GM23248 (cell line): ENCODE measurements around the gene CUL3. TPM values are rescaled to one million over a fixed set of nuclear protein-coding genes. Genes with fewer than 3 reads are reported as not detected.

Experiments
- DNase-seq: peaks from one replicate; pipeline ENCODE4 v3.0.0-alpha.2; 2015
- H2AFZ ChIP-seq: fragments of 200-600 bp; sonication (generic); 2 replicates; pipeline ENCODE4 v1.6.1; 2016; ENCODE audit warnings: antibody characterized with exemption
- H3F3A ChIP-seq: fragments of 200-600 bp; sonication (generic); 2 replicates; pipeline ENCODE4 v1.6.1; 2016; ENCODE audit warnings: mild to moderate bottlenecking, antibody characterized with exemption, mixed run types; ENCODE audit not compliant: insufficient read depth
- H3K27ac ChIP-seq: fragments of 200-600 bp; sonication (generic); 2 replicates; pipeline ENCODE4 v1.5.1; 2016; ENCODE audit warnings: mild to moderate bottlenecking
- H3K27me3 ChIP-seq: fragments of 200-600 bp; sonication (generic); replicated peaks from 2 replicates; pipeline ENCODE4 v1.6.1; 2016; ENCODE audit warnings: mild to moderate bottlenecking; ENCODE audit not compliant: insufficient read depth
- H3K36me3 ChIP-seq: fragments of 200-600 bp; sonication (generic); 2 replicates; pipeline ENCODE4 v1.6.1; 2016; ENCODE audit warnings: low read depth, mild to moderate bottlenecking
- H3K4me1 ChIP-seq: fragments of 200-600 bp; sonication (generic); 2 replicates; pipeline ENCODE4 v1.6.1; 2016; ENCODE audit warnings: mild to moderate bottlenecking; ENCODE audit not compliant: insufficient read depth
- H3K4me2 ChIP-seq: fragments of 200-600 bp; sonication (generic); one replicate; pipeline ENCODE4 v1.6.1; 2016; ENCODE audit warnings: mild to moderate bottlenecking; ENCODE audit not compliant: unreplicated experiment
- H3K4me3 ChIP-seq: fragments of 200-600 bp; sonication (generic); 2 replicates; pipeline ENCODE4 v1.5.1; 2016; ENCODE audit warnings: mild to moderate bottlenecking
- H3K79me2 ChIP-seq: fragments of 200-600 bp; sonication (generic); 2 replicates; pipeline ENCODE4 v1.6.1; 2016; ENCODE audit warnings: mild to moderate bottlenecking; ENCODE audit not compliant: insufficient read depth
- H3K9ac ChIP-seq: fragments of 200-600 bp; sonication (generic); 2 replicates; pipeline ENCODE4 v1.6.1; 2016; ENCODE audit warnings: mild to moderate bottlenecking
- H3K9me2 ChIP-seq: fragments of 200-600 bp; sonication (generic); 2 replicates; pipeline ENCODE4 v1.6.1; 2016; ENCODE audit warnings: mixed run types, mild to moderate bottlenecking, moderate library complexity; ENCODE audit not compliant: insufficient read depth
- H3K9me3 ChIP-seq: fragments of 200-600 bp; sonication (generic); one replicate; pipeline ENCODE4 v1.6.1; 2017; ENCODE audit warnings: low read depth
- H4K20me1 ChIP-seq: fragments of 200-600 bp; sonication (generic); 2 replicates; pipeline ENCODE4 v1.6.0; 2016; ENCODE audit not compliant: insufficient read depth
- EZH2 ChIP-seq: fragments of 200-600 bp; sonication (generic); IDR thresholded peaks from 2 replicates; pipeline ENCODE4 v1.6.1; 2018; ENCODE audit warnings: antibody characterized with exemption, mild to moderate bottlenecking; ENCODE audit not compliant: insufficient read depth, poor library complexity, severe bottlenecking
- EZH2phosphoT487 ChIP-seq: fragments of 200-600 bp; sonication (generic); IDR thresholded peaks from 2 replicates; pipeline ENCODE4 v1.6.1; 2018; ENCODE audit warnings: antibody characterized with exemption, moderate library complexity, mild to moderate bottlenecking, low read depth; ENCODE audit not compliant: insufficient read depth
- WGBS, 2 experiments: methylation state at CpG; one replicate each; pipeline ENCODE4 v1.1.6; 2015 to 2017; ENCODE audit warnings: low lambda C conversion rate in 2 of 2, low coverage in 1 of 2; ENCODE audit errors: missing lambda C conversion rate in 2 of 2; 5-methylcytosine and 5-hydroxymethylcytosine counted together
- in situ Hi-C: fragments of 300-500 bp; cut with MboI; formaldehyde crosslinking; loops from 2 replicates; pipeline ENCODE4 v1.15.0; 2020
- polyA plus RNA-seq: library from polyadenylated mRNA; unstranded; fragments of >200 nt; fragmentation: Nextera tagmentation; extraction: Ambion mirVana; gene quantifications from 2 replicates; pipeline ENCODE4 v1.2.1, GENCODE V29; 2016
- total RNA-seq: library from RNA; depleted of rRNA; stranded (reverse); fragments of >200 nt; shearing (Covaris generic); gene quantifications from 2 replicates; pipeline ENCODE4 v1.2.3, GENCODE V29; 2014

The CUL3 gene
- total and polyA plus RNA-seq, 2 experiments from 2014 or later, result 24.7 to 47.8 TPM

GRCh38 chr2:224580248-224580647 lies 4.9 kb downstream of the CUL3 start:
- H4K20me1 ChIP-seq, result peaks cover 50% of the 10 kb centered on the region
- no peak for TF ChIP-seq EZH2
- TF ChIP-seq EZH2phosphoT487, result no peak
- no peaks in the 10 kb centered on the region for H3K36me3 ChIP-seq
- H3K79me2 ChIP-seq, result peaks cover 92% of the 10 kb centered on the region
- H3K9ac ChIP-seq, result no peak overlapping the region
- in situ Hi-C loops, result no loop called here
- no peak overlapping the region for H3K27ac ChIP-seq
- no peak overlapping the region for H3K4me2 ChIP-seq
- no peaks in the 10 kb centered on the region for H3K9me3 ChIP-seq
- no peaks in the 10 kb centered on the region for H3K27me3 ChIP-seq
- no peaks in the 10 kb centered on the region for H3K9me2 ChIP-seq
- H3F3A ChIP-seq, result peaks cover 10% of the 10 kb centered on the region; the same call in 1 of the 2 replicates
- peaks cover 43% of the 10 kb centered on the region for H3K4me1 ChIP-seq
- WGBS, 2 experiments, result 91% methylated on average over 12 of the region's 12 CpGs
- DNase-seq, result no peak
- H3K4me3 ChIP-seq, result no peak overlapping the region
- no peak overlapping the region for H2AFZ ChIP-seq

GRCh38 chr2:224579411-224579810 lies 5.8 kb downstream of the CUL3 start:
- in situ Hi-C loops, result no loop called here
- Histone ChIP-seq H3K27me3 (no peaks in the 10 kb centered on the region), H4K20me1 (peaks cover 50% of the 10 kb centered on the region)

GRCh38 chr2:224577541-224577940 lies 7.6 kb downstream of the CUL3 start:
- in situ Hi-C loops, result no loop called here
- H3K27me3 ChIP-seq, result no peaks in the 10 kb centered on the region
- no peak overlapping the region for H3K27ac ChIP-seq
- H3F3A ChIP-seq, result no peaks in the 10 kb centered on the region
- H2AFZ ChIP-seq, result no peak overlapping the region
- DNase-seq, result no peak
- no peak overlapping the region for H3K9ac ChIP-seq
- H3K4me3 ChIP-seq, result no peak overlapping the region
- peaks cover 55% of the 10 kb centered on the region for H4K20me1 ChIP-seq
- H3K36me3 ChIP-seq, result no peaks in the 10 kb centered on the region
- H3K79me2 ChIP-seq, result peaks cover 100% of the 10 kb centered on the region
- TF ChIP-seq EZH2phosphoT487, result no peak
- no peak for TF ChIP-seq EZH2
- no peaks in the 10 kb centered on the region for H3K9me3 ChIP-seq
- H3K4me2 ChIP-seq, result no peak overlapping the region
- peaks cover 51% of the 10 kb centered on the region for H3K4me1 ChIP-seq
- no peaks in the 10 kb centered on the region for H3K9me2 ChIP-seq
- 76 to 90% methylated on average over 2 of the region's 2 CpGs for WGBS, 2 experiments

More at GRCh38 chr2:224579411-224579810, 5.8 kb downstream of the CUL3 start:
- Histone ChIP-seq H3K9me3 (no peaks in the 10 kb centered on the region), H2AFZ (no peak overlapping the region), H3K27ac (peak overlapping the region; percentile 8; the same call in 1 of the 2 replicates), H3K36me3 (no peaks in the 10 kb centered on the region), H3K79me2 (peaks cover 100% of the 10 kb centered on the region), H3K9ac (peak overlapping the region; percentile 23), H3K4me2 (peak overlapping the region; percentile 20), H3K9me2 (no peaks in the 10 kb centered on the region), H3K4me1 (peaks cover 52% of the 10 kb centered on the region), H3F3A (peaks cover 10% of the 10 kb centered on the region; the same call in 1 of the 2 replicates), H3K4me3 (peak overlapping the region; percentile 32)
- WGBS, 2 experiments, result 26% methylated on average over 2 of the region's 2 CpGs
- no peak for TF ChIP-seq EZH2phosphoT487
- TF ChIP-seq EZH2, result no peak
- DNase-seq, result peak; percentile 39

- Histone ChIP-seq H3K27ac (no peak overlapping the region), H2AFZ (no peak overlapping the region), H3K79me2 (peaks cover 100% of the 10 kb centered on the region), H3K9me3 (no peaks in the 10 kb centered on the region), H3K27me3 (no peaks in the 10 kb centered on the region), H3K4me2 (no peak overlapping the region), H3K4me1 (peaks cover 52% of the 10 kb centered on the region), H3K9ac (no peak overlapping the region), H3K4me3 (no peak overlapping the region), H4K20me1 (peaks cover 63% of the 10 kb centered on the region), H3K9me2 (no peaks in the 10 kb centered on the region), H3K36me3 (no peaks in the 10 kb centered on the region), H3F3A (no peaks in the 10 kb centered on the region)
- in situ Hi-C loops, result no loop called here
- DNase-seq, result no peak
- WGBS, 2 experiments, result 81 to 82% methylated on average over 5 of the region's 5 CpGs
- TF ChIP-seq EZH2phosphoT487, result no peak
- TF ChIP-seq EZH2, result no peak
Observed at GRCh38 chr2:224576088-224576715, 9.0 kb downstream of the CUL3 start.
